HepG2 (cell line): ENCODE data around the gene MYH7B. TPM values are rescaled to one million over a fixed set of nuclear protein-coding genes. Genes with fewer than 3 reads are reported as not detected.

Experiments used
- BCLAF1 ChIP-seq: fragments of 450-650 bp; IDR thresholded peaks from 2 replicates; pipeline ENCODE4 v1.6.1; 2017; ENCODE audit warnings: mild to moderate bottlenecking
- FOXK2 ChIP-seq: fragments of 450-650 bp; IDR thresholded peaks from 2 replicates; pipeline ENCODE4 v1.6.1; 2016
- FUBP1 ChIP-seq: sonication (generic); formaldehyde crosslinking; IDR thresholded peaks from 2 replicates; pipeline ENCODE4 v1.5.1; 2020; ENCODE audit warnings: missing genetic modification reagents, mild to moderate bottlenecking, borderline replicate concordance
- JUNB ChIP-seq: sonication (generic); formaldehyde crosslinking; IDR thresholded peaks from 2 replicates; pipeline ENCODE4 v1.8.0; 2022; ENCODE audit warnings: missing genetic modification reagents, mild to moderate bottlenecking, borderline replicate concordance
- PHF8 ChIP-seq: sonication (generic); formaldehyde crosslinking; IDR thresholded peaks from 2 replicates; pipeline ENCODE4 v1.5.0; 2020; ENCODE audit warnings: missing genetic modification reagents
- PPARG ChIP-seq: conservative IDR thresholded peaks from 2 replicates; pipeline ENCODE4 v1.6.1; 2016; ENCODE audit warnings: missing biosample characterization, missing genetic modification reagents
- PREB ChIP-seq: sonication (generic); formaldehyde crosslinking; IDR thresholded peaks from 2 replicates; pipeline ENCODE4 v1.4.0; 2020; ENCODE audit warnings: missing genetic modification reagents
- XBP1 ChIP-seq: sonication (generic); formaldehyde crosslinking; IDR thresholded peaks from 2 replicates; pipeline ENCODE4 v1.5.0; 2020; ENCODE audit warnings: missing genetic modification reagents
- ZBTB33 ChIP-seq: sonication (generic); formaldehyde crosslinking; IDR thresholded peaks from 2 replicates; pipeline ENCODE4 v1.4.0; 2020; ENCODE audit warnings: missing genetic modification reagents
- ZBTB46 ChIP-seq: sonication (generic); formaldehyde crosslinking; IDR thresholded peaks from 2 replicates; pipeline ENCODE4 v1.4.0; 2020; ENCODE audit warnings: mild to moderate bottlenecking, missing genetic modification reagents, borderline replicate concordance
- ZKSCAN1 ChIP-seq: fragments of 150-350 bp; IDR thresholded peaks from 2 replicates; pipeline ENCODE4 v1.6.1; 2014; ENCODE audit warnings: low read length
- ZNF274 ChIP-seq: sonication (generic); formaldehyde crosslinking; IDR thresholded peaks from 2 replicates; pipeline ENCODE4 v1.5.1; 2020; ENCODE audit warnings: mild to moderate bottlenecking, missing genetic modification reagents
- ZNF30 ChIP-seq: sonication (generic); formaldehyde crosslinking; IDR thresholded peaks from 2 replicates; pipeline ENCODE4 v1.5.0; 2020; ENCODE audit warnings: mild to moderate bottlenecking, missing genetic modification reagents
- ZNF383 ChIP-seq: sonication (generic); formaldehyde crosslinking; IDR thresholded peaks from 2 replicates; pipeline ENCODE4 v1.4.0; 2020; ENCODE audit warnings: missing genetic modification reagents, mild to moderate bottlenecking, borderline replicate concordance
- ZNF740 ChIP-seq: sonication (generic); formaldehyde crosslinking; IDR thresholded peaks from 2 replicates; pipeline ENCODE4 v1.4.0; 2020; ENCODE audit warnings: missing genetic modification reagents
- polyA plus RNA-seq, 8 experiments: library from polyadenylated mRNA; depleted of rRNA in 3 of 8; stranded (reverse) in 7 of 8; unstranded in 1 of 8; fragments of >200 nt; fragmentation: Illumina TruSeq in 4 of 8; extraction: Trizol in 4 of 8; gene quantifications; 2 replicates each; pipeline versions ENCODE4 v1.2.1 to v1.2.3, GENCODE V29; 2011 to 2016; ENCODE audit warnings: low read depth in 4 of 8, missing spikeins in 1 of 8, mixed read lengths in 1 of 8; ENCODE audit not compliant: insufficient read depth in 1 of 8
- total RNA-seq, 5 experiments: library from RNA; depleted of rRNA; stranded (reverse); fragments of >200 nt; fragmentation: Illumina TruSeq; extraction: Trizol; gene quantifications; 2 replicates each; pipeline ENCODE4 v1.2.3, GENCODE V29; 2016; ENCODE audit warnings: low read depth in 1 of 5

MYH7B gene
- total and polyA plus RNA-seq, 2 of the 13 experiments (the other 11 are each of a cell fraction or from before 2014, with no cell fraction given), result 0.05 to 0.20 TPM

GRCh38 chr20:34987288-34988190 is 31.9 kb downstream of the MYH7B start (continued):
- TF ChIP-seq BCLAF1, result no peak
- TF ChIP-seq XBP1 (CRISPR knock-in tag), result no peak
- TF ChIP-seq ZNF274, result 0 out of 2 replicates have a peak, but pooled peaks have one; percentile 17
- 0 out of 2 replicates have a peak, but pooled peaks have one; percentile 25 for TF ChIP-seq PHF8
- TF ChIP-seq FUBP1 (CRISPR knock-in tag), result 0 out of 2 replicates have a peak, but pooled peaks have one; percentile 67
- no peak for TF ChIP-seq ZNF383 (CRISPR knock-in tag)
- no peak for TF ChIP-seq ZBTB33 (CRISPR knock-in tag)
- no peak for TF ChIP-seq PPARG
- TF ChIP-seq ZBTB46, result no peak
- no peak for TF ChIP-seq ZKSCAN1
- no peak for TF ChIP-seq ZNF30 (CRISPR knock-in tag)
- TF ChIP-seq JUNB (CRISPR knock-in tag), result peak; percentile 23; the same call in 1 of the 2 replicates
- no peak for TF ChIP-seq FOXK2
- TF ChIP-seq ZNF740 (CRISPR knock-in tag), result 0 out of 2 replicates have a peak, but pooled peaks have one; percentile 25
- 0 out of 2 replicates have a peak, but pooled peaks have one; percentile 33 for TF ChIP-seq PREB (CRISPR knock-in tag)
